Transverse colon (tissue), 3 donors: Measurements from ENCODE around the gene BIVM.

Source experiments
- EP300 ChIP-seq: sonication (generic); formaldehyde crosslinking; IDR thresholded peaks from one replicate; pipeline ENCODE4 v1.6.1; 2017; ENCODE audit warnings: antibody characterized with exemption, low read depth
- TF ChIP-seq, protein P1 (sequence below), 5 experiments: fragments of 200-600 bp in 3 of 5; fragments of 450-650 bp in 2 of 5; sonication (generic) in 3 of 5; IDR thresholded peaks; 1 replicate in 2 of 5; 2 replicates in 3 of 5; pipeline ENCODE4 v1.5.1; 2016 to 2017; ENCODE audit warnings: antibody characterized with exemption in 5 of 5, inconsistent platforms in 3 of 5, mild to moderate bottlenecking in 2 of 5, moderate library complexity in 1 of 5

DNA sequence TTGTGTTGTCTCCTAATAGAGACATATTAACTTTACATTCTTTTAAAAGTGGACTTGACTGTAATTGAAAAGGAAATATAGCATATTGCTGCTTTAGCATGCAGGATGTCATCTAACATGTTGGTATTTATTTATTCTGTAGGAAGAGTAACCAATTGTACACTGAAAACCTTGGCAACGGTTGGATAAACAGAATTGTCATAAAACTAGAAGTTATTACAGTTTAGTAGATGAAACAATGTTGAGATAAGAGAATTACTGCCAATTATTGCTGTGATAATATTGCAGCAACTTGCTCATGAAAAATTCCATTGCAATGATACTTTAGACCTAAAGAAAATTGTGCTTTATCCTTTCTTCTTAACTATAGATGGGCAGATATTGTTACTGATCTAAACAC, 39.4 kb downstream of the BIVM start:
- TF ChIP-seq, protein P1, sequence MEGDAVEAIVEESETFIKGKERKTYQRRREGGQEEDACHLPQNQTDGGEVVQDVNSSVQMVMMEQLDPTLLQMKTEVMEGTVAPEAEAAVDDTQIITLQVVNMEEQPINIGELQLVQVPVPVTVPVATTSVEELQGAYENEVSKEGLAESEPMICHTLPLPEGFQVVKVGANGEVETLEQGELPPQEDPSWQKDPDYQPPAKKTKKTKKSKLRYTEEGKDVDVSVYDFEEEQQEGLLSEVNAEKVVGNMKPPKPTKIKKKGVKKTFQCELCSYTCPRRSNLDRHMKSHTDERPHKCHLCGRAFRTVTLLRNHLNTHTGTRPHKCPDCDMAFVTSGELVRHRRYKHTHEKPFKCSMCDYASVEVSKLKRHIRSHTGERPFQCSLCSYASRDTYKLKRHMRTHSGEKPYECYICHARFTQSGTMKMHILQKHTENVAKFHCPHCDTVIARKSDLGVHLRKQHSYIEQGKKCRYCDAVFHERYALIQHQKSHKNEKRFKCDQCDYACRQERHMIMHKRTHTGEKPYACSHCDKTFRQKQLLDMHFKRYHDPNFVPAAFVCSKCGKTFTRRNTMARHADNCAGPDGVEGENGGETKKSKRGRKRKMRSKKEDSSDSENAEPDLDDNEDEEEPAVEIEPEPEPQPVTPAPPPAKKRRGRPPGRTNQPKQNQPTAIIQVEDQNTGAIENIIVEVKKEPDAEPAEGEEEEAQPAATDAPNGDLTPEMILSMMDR (IDR thresholded peaks at IDR 0.05): no peak
- TF ChIP-seq EP300: no peak
